ENCODE data around the gene RHOA.
"Not testable (repeated sequence)": the region's sequence is repeated elsewhere in the genome, so short reads cannot be mapped to it uniquely, and the experiment has no call there.

Gene RHOA

DNA sequence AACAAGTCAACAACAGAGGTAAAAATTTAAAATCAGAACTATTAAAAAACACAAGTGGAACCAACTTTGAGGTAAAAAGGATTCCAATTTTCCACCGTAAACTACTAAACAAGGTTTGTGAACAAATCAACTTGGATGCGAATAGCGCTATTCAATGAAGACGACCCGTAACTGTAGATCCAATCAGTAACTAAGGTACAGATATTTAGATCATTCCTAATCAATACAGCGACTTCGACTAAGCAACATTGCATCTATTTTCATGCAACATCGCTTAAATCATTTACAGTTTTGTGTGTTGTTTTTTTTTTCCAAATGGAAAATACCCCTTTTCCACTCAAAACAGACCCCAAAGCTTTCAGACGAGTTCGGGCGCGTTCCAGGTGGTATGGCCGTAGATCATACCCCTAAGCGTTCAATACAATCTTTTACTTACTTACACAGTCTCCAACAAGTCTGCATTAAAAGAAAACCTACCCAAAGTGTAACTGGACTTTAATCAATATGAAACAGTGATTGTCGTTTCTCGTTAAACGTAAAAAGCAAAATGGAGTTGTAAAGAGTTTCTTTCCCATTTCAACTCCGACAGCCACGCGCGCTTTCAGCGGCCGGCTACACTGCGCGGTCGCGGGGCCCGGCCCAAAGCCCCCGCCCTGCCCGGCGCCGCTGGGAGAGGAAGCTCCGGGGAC, 786 bp downstream of the RHOA start:
- no peak for DNase-seq

DNA sequence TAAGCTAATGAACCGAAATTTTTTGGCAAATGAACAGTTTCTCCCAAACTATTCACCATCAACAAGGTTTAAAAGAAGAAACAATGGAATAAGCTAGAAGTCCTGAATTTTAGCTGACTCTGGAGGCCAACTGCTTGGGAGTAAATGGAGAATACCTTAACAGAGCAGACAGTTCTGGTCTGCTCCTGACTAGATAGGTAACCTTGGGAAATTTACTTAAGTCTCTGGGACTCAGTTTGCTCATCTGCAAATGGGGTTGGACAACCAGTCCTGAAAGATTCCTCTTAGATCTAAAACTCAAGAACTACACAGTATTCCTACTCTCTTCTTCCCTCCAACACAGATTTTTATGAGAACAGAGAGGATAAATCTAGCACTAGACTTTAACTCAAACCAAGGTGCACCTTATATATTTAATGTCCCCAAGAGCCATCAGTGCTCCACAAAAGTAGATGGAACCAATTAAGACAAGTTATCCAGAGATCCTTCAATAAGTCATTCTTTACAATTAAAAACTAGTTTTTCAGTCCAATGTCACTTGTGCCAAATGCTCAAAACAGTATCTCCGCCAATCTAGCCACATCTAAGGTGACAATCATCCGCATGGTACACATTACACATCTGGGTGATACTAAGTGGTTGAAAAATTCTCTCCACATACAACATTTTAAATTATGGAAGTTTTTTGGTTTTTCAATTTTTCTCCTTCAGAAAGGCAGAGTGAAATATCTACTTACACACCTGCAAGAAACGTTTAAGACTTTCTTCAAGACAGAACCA, 1.5 kb downstream of the RHOA start:
- no peak for DNase-seq

DNA sequence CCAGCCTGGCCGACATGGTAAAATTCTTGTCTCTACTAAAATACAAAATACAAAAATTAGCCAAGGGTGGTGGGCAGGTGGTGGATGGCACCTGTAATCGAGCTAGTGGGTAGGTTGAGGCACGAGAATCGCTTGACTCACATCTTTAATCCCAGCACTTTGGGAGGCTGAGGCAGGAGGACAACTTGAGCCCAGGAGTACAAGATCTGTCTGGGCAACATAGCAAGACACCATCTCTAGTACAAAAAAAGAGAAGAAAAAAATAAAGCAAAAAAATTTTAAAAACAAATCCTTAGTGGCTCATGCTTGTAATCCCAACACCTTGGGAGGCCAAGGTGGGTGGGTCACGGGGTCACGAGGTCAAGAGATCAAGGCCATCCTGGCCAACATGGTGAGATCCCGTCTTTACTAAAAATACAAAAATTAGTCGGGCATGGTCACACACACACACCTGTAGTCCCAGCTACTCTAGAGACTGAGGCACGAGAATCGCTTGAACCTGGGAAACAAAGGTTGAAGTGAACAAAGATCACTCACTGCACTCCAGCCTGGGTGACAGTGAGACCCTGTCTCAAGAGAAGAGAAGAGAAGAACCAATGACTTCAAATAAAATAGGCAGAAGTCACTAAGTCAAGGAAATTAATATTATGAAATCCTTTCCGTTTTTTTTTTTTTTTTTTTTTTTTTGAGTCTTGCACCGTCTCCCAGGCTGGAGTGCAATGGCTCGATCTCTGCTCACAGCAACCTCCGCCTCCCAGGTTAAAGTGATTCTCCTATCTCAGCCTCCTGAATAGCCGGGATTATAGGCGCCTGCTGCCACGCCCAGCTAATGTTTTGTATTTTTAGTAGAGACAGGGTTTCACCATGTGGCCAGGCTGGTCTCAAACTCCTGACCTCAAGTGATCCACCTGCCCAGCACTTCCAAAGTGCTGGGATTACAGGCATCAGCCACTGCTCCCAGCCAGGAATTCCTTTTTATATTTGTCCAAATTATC, 4.9 kb downstream of the RHOA start:
- no peak for DNase-seq

GRCh38 chr3:49405570-49405969, 6.2 kb downstream of the RHOA start:
- DNase-seq: not testable (repeated sequence)

GRCh38 chr3:49403891-49404290, 7.9 kb downstream of the RHOA start:
- DNase-seq: no peak

DNA sequence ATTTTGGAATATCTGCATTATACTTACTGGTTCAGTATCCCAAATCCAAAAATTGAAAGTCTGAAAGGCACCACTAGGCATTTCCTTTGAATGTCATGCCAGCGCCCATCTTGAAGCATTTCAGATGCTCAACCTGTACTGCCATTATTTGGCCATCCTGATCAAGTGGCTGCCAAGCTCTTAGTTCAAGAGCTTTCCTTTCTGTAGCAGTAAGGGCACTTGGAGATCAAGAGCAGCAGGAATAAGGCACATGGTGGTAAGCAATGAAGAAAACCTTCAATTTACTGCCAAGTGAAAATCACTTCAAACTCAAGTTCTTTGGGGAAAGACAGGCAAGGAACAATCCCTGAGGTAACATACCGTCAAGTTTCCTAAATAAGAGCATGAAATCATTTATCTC, 10.0 kb downstream of the RHOA start:
- DNase-seq: no peak

GRCh38 chr3:49399461-49399860, 12.3 kb downstream of the RHOA start:
- no peak for DNase-seq

DNA sequence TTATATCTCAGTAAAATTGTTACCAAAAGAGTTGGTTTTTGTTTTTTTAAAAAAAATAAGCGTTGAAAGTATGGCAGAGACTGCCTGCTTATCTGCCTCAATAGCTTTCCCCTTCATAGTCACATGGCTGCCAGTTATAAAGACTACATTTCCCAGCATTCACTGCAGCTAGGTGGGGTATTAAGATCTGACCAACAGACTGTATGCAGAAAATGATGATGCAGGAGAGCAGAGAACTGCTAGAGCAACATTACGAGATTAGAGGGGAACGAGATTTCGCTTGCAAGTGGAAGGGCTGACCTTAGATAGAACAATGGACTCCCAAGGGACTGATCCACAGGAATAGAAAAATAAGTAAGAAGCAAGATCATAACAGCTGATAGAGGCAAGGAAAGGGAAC, 14.3 kb downstream of the RHOA start:
- DNase-seq: no peak

DNA sequence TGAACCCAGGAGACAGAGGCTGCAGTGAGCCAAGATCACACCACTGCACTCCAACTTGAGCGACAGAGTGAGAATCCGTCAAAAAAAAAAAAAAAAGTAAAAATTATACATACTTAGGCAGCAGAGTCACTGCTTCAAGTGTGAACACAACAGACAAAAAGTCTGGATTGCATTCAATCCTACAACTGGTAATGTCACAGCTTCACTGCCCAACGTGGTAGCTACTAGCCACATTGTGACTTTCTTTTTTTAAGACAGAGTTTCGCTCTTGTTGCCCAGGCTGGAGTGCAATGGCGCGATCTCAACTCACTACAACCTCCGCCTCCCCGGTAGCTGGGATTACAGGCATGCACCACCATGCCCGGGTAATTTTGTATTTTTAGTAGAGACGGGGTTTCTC, 20.5 kb downstream of the RHOA start:
- not testable (repeated sequence) for DNase-seq

DNA sequence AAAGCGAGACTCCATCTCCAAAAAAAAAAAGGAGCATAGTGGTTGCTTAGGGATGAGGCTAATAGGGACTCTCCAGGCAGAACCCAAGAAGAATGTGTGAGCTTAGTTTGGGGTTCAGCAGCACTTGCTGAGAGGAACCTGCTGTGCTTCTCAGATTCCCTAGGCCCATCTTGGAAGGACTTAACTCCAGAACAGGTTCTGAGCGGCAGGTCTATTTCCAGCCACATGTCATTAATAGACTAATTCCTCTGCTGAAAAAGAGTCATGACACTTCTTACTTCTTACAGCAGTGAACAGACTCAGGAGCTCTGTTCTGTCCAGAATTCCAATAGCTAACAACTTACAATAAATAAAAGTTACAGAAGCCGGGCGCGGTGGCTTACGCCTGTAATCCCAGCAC, 22.5 kb downstream of the RHOA start:
- DNase-seq: no peak

GRCh38 chr3:49388289-49388820, 23.4 kb downstream of the RHOA start:
- DNase-seq: no peak

- no peak for DNase-seq
Measured at GRCh38 chr3:49387721-49388120, 24.1 kb downstream of the RHOA start.

- DNase-seq: no peak
Measured at GRCh38 chr3:49386056-49386756, 25.6 kb downstream of the RHOA start.

GRCh38 chr3:49385617-49386016, 26.2 kb downstream of the RHOA start:
- no peak for DNase-seq

DNA sequence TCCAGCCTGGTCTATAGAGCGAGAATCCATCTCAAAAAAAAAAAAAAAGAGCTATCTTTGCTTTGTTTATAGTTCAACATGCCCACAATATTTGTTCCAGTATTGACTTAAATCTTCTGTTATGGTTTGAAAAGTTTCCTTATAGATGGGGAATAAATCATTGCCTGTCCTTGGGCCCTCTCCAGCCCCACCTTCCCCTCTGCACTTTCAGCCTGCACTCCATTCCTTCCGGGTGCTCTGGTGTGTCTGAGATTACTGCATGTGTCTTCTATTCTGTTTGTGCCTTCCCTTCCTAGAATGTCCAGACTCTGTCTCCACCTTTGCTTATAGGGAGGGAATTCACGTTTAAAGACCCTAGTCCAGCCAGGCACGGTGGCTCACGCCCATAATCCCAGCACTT, 28.4 kb downstream of the RHOA start:
- DNase-seq: no peak

DNA sequence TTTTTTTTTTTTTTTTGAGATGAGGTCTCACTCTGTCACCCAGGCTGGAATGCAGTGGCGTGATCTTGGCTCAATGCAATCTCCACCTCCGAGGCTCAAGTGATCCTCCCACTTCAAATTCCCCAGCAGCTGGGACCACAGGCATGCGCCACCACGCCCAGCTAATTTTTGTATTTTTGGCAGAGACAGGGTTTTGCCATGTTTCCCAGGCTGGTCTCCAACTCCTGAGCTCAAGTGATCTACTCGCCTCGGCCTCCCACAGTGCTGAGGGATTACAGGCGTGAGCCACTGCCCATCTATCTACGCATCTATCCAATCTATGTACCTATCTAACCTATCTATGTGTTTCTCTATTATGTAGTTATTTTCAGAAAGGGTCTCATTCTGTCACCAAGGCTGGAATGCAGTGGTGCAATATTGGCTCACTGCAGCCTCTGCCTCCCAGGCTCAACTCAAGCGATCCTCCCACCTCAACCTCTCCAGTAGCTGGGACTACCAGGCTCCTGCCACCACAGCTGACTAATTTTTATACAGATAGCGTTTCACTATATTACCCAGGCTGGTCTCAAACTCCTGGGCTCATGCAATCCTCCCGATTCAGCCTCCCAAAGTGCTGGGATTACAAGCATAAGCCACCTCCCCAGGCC, 33.4 kb downstream of the RHOA start:
- DNase-seq: no peak

- DNase-seq: no peak
Measured at GRCh38 chr3:49377483-49377882, 34.3 kb downstream of the RHOA start.

DNA sequence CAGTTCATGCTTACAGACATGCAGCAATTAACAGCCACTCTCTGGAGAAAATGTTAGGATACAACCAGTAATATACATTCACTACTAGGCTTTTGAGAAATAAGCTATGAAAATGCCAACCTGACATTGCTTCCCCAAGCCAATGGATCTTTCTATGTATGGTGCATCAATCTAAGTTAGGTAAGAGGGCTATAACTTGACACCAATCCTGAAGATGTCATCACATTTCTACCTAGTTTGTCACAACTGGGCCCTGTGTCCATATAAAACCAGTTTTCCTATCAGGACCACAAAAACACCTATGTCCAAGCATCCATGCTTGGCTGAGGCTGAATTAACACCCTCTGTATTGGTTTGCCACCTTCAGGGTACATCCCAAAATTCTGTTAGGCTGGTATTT, 39.8 kb downstream of the RHOA start:
- no peak for DNase-seq

DNA sequence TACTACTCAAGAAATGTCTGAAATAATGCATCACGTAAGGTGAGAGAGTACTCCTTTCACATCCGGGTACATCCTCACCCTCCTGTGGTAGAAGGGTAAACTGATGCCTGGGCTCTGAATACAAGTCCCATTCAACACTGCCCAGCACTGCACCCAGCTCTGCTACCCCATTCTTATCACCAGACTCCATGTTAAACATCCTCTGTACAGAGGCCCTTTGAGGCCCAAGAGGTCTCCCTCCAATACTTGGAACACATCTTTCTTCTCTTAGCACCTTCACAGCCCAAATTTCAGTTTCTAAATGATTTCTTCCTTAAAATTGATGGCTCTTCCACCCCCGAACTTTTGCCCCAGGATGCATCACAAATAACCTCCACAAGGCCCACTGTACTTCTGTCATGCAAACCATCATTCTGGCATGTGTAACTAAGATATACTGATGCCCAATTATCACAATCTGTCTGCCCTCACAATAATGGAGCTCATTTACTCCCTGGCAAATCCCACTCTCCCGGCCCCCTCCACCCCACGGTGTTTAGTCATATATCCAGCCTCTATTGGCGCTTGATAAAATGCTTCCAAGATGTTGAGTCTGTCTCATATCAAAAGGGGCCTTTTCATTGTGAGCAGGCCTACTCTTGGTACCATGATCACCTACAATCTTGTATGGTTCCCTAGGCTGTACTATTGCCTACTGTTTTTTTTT, 41.0 kb downstream of the RHOA start:
- DNase-seq: no peak

- DNase-seq: no peak
Measured at GRCh38 chr3:49362561-49362960, 49.2 kb downstream of the RHOA start.

- no peak for DNase-seq
Measured at GRCh38 chr3:49359623-49360022, 52.2 kb downstream of the RHOA start.

Data from NCI-H774 (cell line).